Gastroesophageal sphincter (tissue), 3 donors: Measurements from ENCODE around the gene FLVCR1.

Experiments
- CTCF ChIP-seq, 4 experiments: fragments of 200-600 bp in 2 of 4; fragments of 450-650 bp in 2 of 4; sonication (generic) in 1 of 4; IDR thresholded peaks; one replicate each; pipeline ENCODE4 v1.5.1; 2017 to 2019; ENCODE audit warnings: antibody characterized with exemption in 4 of 4, mild to moderate bottlenecking in 2 of 4, moderate library complexity in 2 of 4
- POLR2AphosphoS5 ChIP-seq: sonication (generic); formaldehyde crosslinking; IDR thresholded peaks from one replicate; pipeline ENCODE4 v1.6.1; 2017; ENCODE audit warnings: antibody characterized with exemption

GRCh38 chr1:212902054-212902453 lies 44.0 kb downstream of the FLVCR1 start:
- no peak for TF ChIP-seq CTCF (IDR thresholded peaks at IDR 0.05)
- TF ChIP-seq POLR2AphosphoS5, result no peak
